HCT116 (cell line): ENCODE results near the gene EMSY. TPM values are rescaled to one million over a fixed set of nuclear protein-coding genes. Genes with fewer than 3 reads are reported as not detected.

Experiments
- ATAC-seq: fragments of 200-7000 bp; cut with Tn5 transposase; 2 replicates; pipeline ENCODE4 v1.9.1; 2020; ENCODE audit warnings: mild to moderate bottlenecking, moderate library complexity
- BruUV-seq: library from RNA; stranded (reverse); fragments of 400-500 nt; replicated peaks from 2 replicates; lab custom pipeline; 2021; lab: Mats Ljungman, UMichigan
- CTCF ChIA-PET: fragments of 300-600 bp; sonication (Branson Sonifier 250); formaldehyde crosslinking; loops from one replicate; lab custom pipeline; 2021; ENCODE audit warnings: antibody characterized with exemption; lab: Charles Lee
- POLR2A ChIA-PET: fragments of 300-600, 350-600 bp; sonication (Branson Sonifier 250); formaldehyde crosslinking; loops from one replicate; lab custom pipeline; 2021; ENCODE audit warnings: antibody characterized with exemption; lab: Charles Lee
- RAD21 ChIA-PET, 2 experiments: fragments of 300-600 bp; sonication (Branson Sonifier 250); formaldehyde crosslinking; loops; one replicate each; lab custom pipeline; 2023; ENCODE audit warnings: low total read pairs in 2 of 2; ENCODE audit not compliant: uncharacterized antibody in 2 of 2, unreplicated experiment in 2 of 2, low non-redundant PET in 1 of 2; lab: Charles Lee
- DNase-seq: peaks from one replicate; pipeline ENCODE4 v3.0.0-alpha.2; 2010; ENCODE audit warnings: low read depth, low spot score
- H2AFZ ChIP-seq: fragments of 200-600 bp; shearing (Covaris generic), sonication (generic); 2 replicates; pipeline ENCODE4 v1.6.1; 2017; ENCODE audit warnings: low read depth, mixed run types, mixed read lengths, antibody characterized with exemption, low read length; ENCODE audit not compliant: poor library complexity, severe bottlenecking
- H3K27ac ChIP-seq: 2 replicates; pipeline ENCODE4 v1.5.1; 2012; ENCODE audit warnings: low read depth, low read length
- H3K27me3 ChIP-seq: fragments of 200-600 bp; sonication (generic); 2 replicates; pipeline ENCODE4 v1.6.1; 2016; ENCODE audit warnings: mixed run types, low read length, mixed read lengths; ENCODE audit not compliant: insufficient read depth
- H3K36me3 ChIP-seq, 2 experiments: fragments of 200-500 bp in 1 of 2; fragments of 200-600 bp in 1 of 2; sonication (Bioruptor generic) in 1 of 2; sonication (generic) in 1 of 2; 2 replicates each; pipeline versions ENCODE4 v1.5.1 to v1.6.1; 2014 to 2016; ENCODE audit warnings: low read length in 2 of 2, inconsistent platforms in 1 of 2, mixed read lengths in 1 of 2, mixed run types in 1 of 2; ENCODE audit not compliant: insufficient read depth in 2 of 2, control insufficient read depth in 1 of 2
- H3K4me1 ChIP-seq, 2 experiments: fragments of 200-600 bp in 1 of 2; sonication (generic) in 1 of 2; 2 replicates each; pipeline versions ENCODE4 v1.5.1 to v1.6.1; 2012 to 2017; ENCODE audit warnings: low read length in 2 of 2, inconsistent platforms in 1 of 2, mild to moderate bottlenecking in 1 of 2, mixed read lengths in 1 of 2, mixed run types in 1 of 2, moderate library complexity in 1 of 2; ENCODE audit not compliant: insufficient read depth in 2 of 2, control insufficient read depth in 1 of 2
- H3K4me2 ChIP-seq: fragments of 200-600 bp; sonication (generic); 2 replicates; pipeline ENCODE4 v1.6.1; 2017; ENCODE audit warnings: mixed run types, low read length, mixed read lengths
- H3K4me3 ChIP-seq, 2 experiments: fragments of 200-600 bp in 1 of 2; sonication (generic) in 1 of 2; replicated peaks in 1 of 2; 2 replicates each; pipeline ENCODE4 v1.5.1; 2011 to 2016; ENCODE audit warnings: low read length in 2 of 2, control low read depth in 1 of 2, low read depth in 1 of 2, mild to moderate bottlenecking in 1 of 2, mixed read lengths in 1 of 2, mixed run types in 1 of 2
- H3K79me2 ChIP-seq: fragments of 200-600 bp; sonication (generic); 2 replicates; pipeline ENCODE4 v1.6.1; 2017; ENCODE audit warnings: mild to moderate bottlenecking, mixed run types, low read length, moderate library complexity, mixed read lengths; ENCODE audit not compliant: insufficient read depth
- H3K9ac ChIP-seq: fragments of 200-600 bp; sonication (generic); 2 replicates; pipeline ENCODE4 v1.6.1; 2016; ENCODE audit warnings: low read length, mixed read lengths
- H3K9me2 ChIP-seq: fragments of 200-600 bp; sonication (generic), shearing (Covaris generic); 2 replicates; pipeline ENCODE4 v1.6.1; 2017; ENCODE audit warnings: mixed run types, mild to moderate bottlenecking, moderate library complexity; ENCODE audit not compliant: insufficient read depth
- H3K9me3 ChIP-seq, 2 experiments: fragments of 200-500 bp in 1 of 2; fragments of 200-600 bp in 1 of 2; sonication (Bioruptor generic) in 1 of 2; sonication (generic) in 1 of 2; 2 replicates each; pipeline ENCODE4 v1.6.1; 2014 to 2017; ENCODE audit warnings: low read length in 2 of 2, mixed read lengths in 2 of 2, inconsistent platforms in 1 of 2, low read depth in 1 of 2, mild to moderate bottlenecking in 1 of 2, mixed run types in 1 of 2, moderate library complexity in 1 of 2; ENCODE audit not compliant: control insufficient read depth in 1 of 2, insufficient read depth in 1 of 2
- H4K20me1 ChIP-seq: fragments of 200-600 bp; sonication (generic), shearing (Covaris generic); 2 replicates; pipeline ENCODE4 v1.6.1; 2017; ENCODE audit warnings: mixed run types, mild to moderate bottlenecking, moderate library complexity; ENCODE audit not compliant: insufficient read depth
- CBX3 ChIP-seq: IDR thresholded peaks from 2 replicates; pipeline ENCODE4 v1.6.1; 2012; ENCODE audit warnings: low read depth
- CEBPB ChIP-seq: IDR thresholded peaks from 2 replicates; pipeline ENCODE4 v1.6.1; 2012; ENCODE audit warnings: low read depth
- EGR1 ChIP-seq: IDR thresholded peaks from 2 replicates; pipeline ENCODE4 v1.6.1; 2012; ENCODE audit warnings: low read depth
- ELF1 ChIP-seq: IDR thresholded peaks from 2 replicates; pipeline ENCODE4 v1.6.1; 2012; ENCODE audit warnings: low read depth, borderline replicate concordance
- EZH2 ChIP-seq: fragments of 200-600 bp; sonication (generic); IDR thresholded peaks from 2 replicates; pipeline ENCODE4 v1.6.1; 2017; ENCODE audit warnings: antibody characterized with exemption, mixed run types
- RAD21 ChIP-seq: IDR thresholded peaks from 2 replicates; pipeline ENCODE4 v1.6.1; 2012; ENCODE audit warnings: low read depth, mild to moderate bottlenecking
- SIN3A ChIP-seq: IDR thresholded peaks from 2 replicates; pipeline ENCODE4 v1.6.1; 2012; ENCODE audit warnings: low read depth
- YY1 ChIP-seq: IDR thresholded peaks from 2 replicates; pipeline ENCODE4 v1.6.1; 2011; ENCODE audit warnings: low read length, low read depth, moderate library complexity, mild to moderate bottlenecking; ENCODE audit not compliant: insufficient replicate concordance; ENCODE audit errors: extremely low read depth
- ZFX ChIP-seq: fragments of 450-650 bp; IDR thresholded peaks from 2 replicates; pipeline ENCODE4 v1.6.1; 2017
- intact Hi-C: fragments of 100-400 bp; cut with micrococcal nuclease; formaldehyde crosslinking; loops from 2 replicates; pipeline ENCODE4 v1.10.0; 2022
- total RNA-seq: library from RNA; stranded (reverse); gene quantifications from one replicate; pipeline ENCODE4 v1.2.1, GENCODE V29; 2021; ENCODE audit not compliant: unreplicated experiment
- TF ChIP-seq, protein P1 (sequence below), 3 experiments: fragments of 200-600 bp in 1 of 3; sonication (generic) in 1 of 3; IDR thresholded peaks in 2 of 3; conservative IDR thresholded peaks in 1 of 3; 2 replicates each; pipeline ENCODE4 v1.5.1; 2012 to 2017; ENCODE audit warnings: low read depth in 2 of 3, low read length in 2 of 3, antibody characterized with exemption in 1 of 3, borderline replicate concordance in 1 of 3, control low read depth in 1 of 3, mild to moderate bottlenecking in 1 of 3, mixed read lengths in 1 of 3, mixed run types in 1 of 3, moderate library complexity in 1 of 3; ENCODE audit not compliant: insufficient read depth in 1 of 3
- TF ChIP-seq, protein P2 (sequence below): IDR thresholded peaks from 2 replicates; pipeline ENCODE4 v1.6.1; 2012; ENCODE audit warnings: low read depth
- TF ChIP-seq, protein P3 (sequence below): IDR thresholded peaks from 2 replicates; pipeline ENCODE4 v1.6.1; 2011; ENCODE audit warnings: mild to moderate bottlenecking, low read length, moderate library complexity; ENCODE audit not compliant: insufficient replicate concordance; ENCODE audit errors: extremely low read depth
- TF ChIP-seq, protein P4 (sequence below): IDR thresholded peaks from 2 replicates; pipeline ENCODE4 v1.6.1; 2012

The EMSY gene
- total RNA-seq, 1 experiment from 2014 or later: 22.7 TPM

DNA sequence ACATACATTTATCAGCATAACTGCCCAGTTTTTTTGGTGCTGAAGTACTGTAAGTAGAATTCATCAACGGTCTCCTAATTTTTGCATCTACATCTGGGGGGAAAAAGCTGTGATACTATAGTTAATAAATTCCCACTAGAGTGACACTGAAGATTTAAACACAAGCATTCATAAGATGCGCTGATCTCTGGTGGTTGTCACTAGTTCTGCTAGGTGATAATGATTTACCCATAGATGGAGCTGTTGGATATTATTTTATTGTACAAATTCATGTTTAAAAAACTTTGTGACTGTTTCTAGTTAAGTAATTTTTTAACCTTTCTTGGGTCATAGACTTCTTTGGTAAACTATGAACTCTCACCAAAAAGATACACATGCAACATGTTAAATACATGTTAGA lies 106.6 kb downstream of the EMSY start:
- no peaks in the 10 kb centered on the region for H3K4me1 ChIP-seq
- H3K9me3 ChIP-seq: no peaks in the 10 kb centered on the region
- H3K27me3 ChIP-seq: no peaks in the 10 kb centered on the region
- ATAC-seq: no peak
- H3K9me2 ChIP-seq: no peaks in the 10 kb centered on the region
- H3K4me3 ChIP-seq: no peak overlapping the region
- no peaks in the 10 kb centered on the region for H3K79me2 ChIP-seq
- H3K36me3 ChIP-seq: no peaks in the 10 kb centered on the region
- intact Hi-C loops: no loop called here
- POLR2A ChIA-PET: no interaction called here
- RAD21 ChIA-PET: no interaction called here
- H3K4me2 ChIP-seq: no peak overlapping the region
- no TSS peak for BruUV-seq
- TF ChIP-seq YY1 (no peak), EGR1 (no peak), RAD21 (peak; percentile 36; the same call in 1 of the 2 replicates), CBX3 (no peak)
- TF ChIP-seq, protein P1, sequence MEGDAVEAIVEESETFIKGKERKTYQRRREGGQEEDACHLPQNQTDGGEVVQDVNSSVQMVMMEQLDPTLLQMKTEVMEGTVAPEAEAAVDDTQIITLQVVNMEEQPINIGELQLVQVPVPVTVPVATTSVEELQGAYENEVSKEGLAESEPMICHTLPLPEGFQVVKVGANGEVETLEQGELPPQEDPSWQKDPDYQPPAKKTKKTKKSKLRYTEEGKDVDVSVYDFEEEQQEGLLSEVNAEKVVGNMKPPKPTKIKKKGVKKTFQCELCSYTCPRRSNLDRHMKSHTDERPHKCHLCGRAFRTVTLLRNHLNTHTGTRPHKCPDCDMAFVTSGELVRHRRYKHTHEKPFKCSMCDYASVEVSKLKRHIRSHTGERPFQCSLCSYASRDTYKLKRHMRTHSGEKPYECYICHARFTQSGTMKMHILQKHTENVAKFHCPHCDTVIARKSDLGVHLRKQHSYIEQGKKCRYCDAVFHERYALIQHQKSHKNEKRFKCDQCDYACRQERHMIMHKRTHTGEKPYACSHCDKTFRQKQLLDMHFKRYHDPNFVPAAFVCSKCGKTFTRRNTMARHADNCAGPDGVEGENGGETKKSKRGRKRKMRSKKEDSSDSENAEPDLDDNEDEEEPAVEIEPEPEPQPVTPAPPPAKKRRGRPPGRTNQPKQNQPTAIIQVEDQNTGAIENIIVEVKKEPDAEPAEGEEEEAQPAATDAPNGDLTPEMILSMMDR (IDR thresholded peaks at IDR 0.05 in 2 of 3, conservative IDR thresholded peaks at IDR 0.05 in 1 of 3; ENCODE audit: borderline replicate concordance in 1 of 3, insufficient read depth in 1 of 3, low read depth in 2 of 3, low read length in 2 of 3): peak in 2 of 3 experiments; percentile 31 to 34; a peak in 3 of 6 replicates
- H2AFZ ChIP-seq: no peak overlapping the region
- no peak overlapping the region for H3K9ac ChIP-seq
- no peak for DNase-seq
- H3K27ac ChIP-seq: no peak overlapping the region
- H4K20me1 ChIP-seq: no peaks in the 10 kb centered on the region
- CTCF ChIA-PET: no interaction called here

DNA sequence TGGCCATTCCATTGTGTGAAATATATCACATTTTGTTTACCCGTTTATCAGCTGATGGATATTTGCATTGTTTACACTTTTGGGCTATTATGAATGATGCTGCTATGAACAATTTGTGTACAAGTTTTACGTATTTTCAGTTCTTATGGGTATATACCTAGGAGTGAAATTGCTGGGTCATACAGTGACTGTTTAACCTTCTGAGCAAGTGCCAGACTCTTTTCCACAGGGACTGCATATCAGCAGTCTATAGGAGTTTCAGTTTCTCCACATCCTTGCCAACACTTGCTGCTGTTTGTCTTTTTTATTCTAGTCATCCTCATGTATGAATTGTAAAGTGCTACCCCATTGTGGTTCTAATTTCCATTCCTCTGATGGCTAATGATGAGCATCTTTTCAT lies 108.2 kb downstream of the EMSY start:
- no peak for ATAC-seq
- DNase-seq: no peak
- no peak overlapping the region for H3K4me3 ChIP-seq
- POLR2A ChIA-PET: no interaction called here
- no peaks in the 10 kb centered on the region for H3K79me2 ChIP-seq
- no TSS peak for BruUV-seq
- no peak overlapping the region for H3K9ac ChIP-seq
- no peaks in the 10 kb centered on the region for H3K27me3 ChIP-seq
- H2AFZ ChIP-seq: no peak overlapping the region
- H3K9me2 ChIP-seq: no peaks in the 10 kb centered on the region
- intact Hi-C loops: no loop called here
- H3K27ac ChIP-seq: no peak overlapping the region
- RAD21 ChIA-PET: no interaction called here
- no peaks in the 10 kb centered on the region for H4K20me1 ChIP-seq
- no peaks in the 10 kb centered on the region for H3K4me1 ChIP-seq
- no peaks in the 10 kb centered on the region for H3K9me3 ChIP-seq
- H3K36me3 ChIP-seq: no peaks in the 10 kb centered on the region
- H3K4me2 ChIP-seq: no peak overlapping the region
- CTCF ChIA-PET: no interaction called here
- TF ChIP-seq ZFX (no peak), CBX3 (no peak), SIN3A (no peak), EZH2 (no peak), CEBPB (no peak), ELF1 (no peak)
- TF ChIP-seq, protein P2, sequence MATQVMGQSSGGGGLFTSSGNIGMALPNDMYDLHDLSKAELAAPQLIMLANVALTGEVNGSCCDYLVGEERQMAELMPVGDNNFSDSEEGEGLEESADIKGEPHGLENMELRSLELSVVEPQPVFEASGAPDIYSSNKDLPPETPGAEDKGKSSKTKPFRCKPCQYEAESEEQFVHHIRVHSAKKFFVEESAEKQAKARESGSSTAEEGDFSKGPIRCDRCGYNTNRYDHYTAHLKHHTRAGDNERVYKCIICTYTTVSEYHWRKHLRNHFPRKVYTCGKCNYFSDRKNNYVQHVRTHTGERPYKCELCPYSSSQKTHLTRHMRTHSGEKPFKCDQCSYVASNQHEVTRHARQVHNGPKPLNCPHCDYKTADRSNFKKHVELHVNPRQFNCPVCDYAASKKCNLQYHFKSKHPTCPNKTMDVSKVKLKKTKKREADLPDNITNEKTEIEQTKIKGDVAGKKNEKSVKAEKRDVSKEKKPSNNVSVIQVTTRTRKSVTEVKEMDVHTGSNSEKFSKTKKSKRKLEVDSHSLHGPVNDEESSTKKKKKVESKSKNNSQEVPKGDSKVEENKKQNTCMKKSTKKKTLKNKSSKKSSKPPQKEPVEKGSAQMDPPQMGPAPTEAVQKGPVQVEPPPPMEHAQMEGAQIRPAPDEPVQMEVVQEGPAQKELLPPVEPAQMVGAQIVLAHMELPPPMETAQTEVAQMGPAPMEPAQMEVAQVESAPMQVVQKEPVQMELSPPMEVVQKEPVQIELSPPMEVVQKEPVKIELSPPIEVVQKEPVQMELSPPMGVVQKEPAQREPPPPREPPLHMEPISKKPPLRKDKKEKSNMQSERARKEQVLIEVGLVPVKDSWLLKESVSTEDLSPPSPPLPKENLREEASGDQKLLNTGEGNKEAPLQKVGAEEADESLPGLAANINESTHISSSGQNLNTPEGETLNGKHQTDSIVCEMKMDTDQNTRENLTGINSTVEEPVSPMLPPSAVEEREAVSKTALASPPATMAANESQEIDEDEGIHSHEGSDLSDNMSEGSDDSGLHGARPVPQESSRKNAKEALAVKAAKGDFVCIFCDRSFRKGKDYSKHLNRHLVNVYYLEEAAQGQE: no peak
- TF ChIP-seq, protein P3, sequence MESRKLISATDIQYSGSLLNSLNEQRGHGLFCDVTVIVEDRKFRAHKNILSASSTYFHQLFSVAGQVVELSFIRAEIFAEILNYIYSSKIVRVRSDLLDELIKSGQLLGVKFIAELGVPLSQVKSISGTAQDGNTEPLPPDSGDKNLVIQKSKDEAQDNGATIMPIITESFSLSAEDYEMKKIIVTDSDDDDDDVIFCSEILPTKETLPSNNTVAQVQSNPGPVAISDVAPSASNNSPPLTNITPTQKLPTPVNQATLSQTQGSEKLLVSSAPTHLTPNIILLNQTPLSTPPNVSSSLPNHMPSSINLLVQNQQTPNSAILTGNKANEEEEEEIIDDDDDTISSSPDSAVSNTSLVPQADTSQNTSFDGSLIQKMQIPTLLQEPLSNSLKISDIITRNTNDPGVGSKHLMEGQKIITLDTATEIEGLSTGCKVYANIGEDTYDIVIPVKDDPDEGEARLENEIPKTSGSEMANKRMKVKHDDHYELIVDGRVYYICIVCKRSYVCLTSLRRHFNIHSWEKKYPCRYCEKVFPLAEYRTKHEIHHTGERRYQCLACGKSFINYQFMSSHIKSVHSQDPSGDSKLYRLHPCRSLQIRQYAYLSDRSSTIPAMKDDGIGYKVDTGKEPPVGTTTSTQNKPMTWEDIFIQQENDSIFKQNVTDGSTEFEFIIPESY: no peak
- TF ChIP-seq, protein P4, sequence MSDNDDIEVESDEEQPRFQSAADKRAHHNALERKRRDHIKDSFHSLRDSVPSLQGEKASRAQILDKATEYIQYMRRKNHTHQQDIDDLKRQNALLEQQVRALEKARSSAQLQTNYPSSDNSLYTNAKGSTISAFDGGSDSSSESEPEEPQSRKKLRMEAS: no peak
